Panc1 (cell line): ENCODE results near the gene ATR.

Source experiments
- POLR2AphosphoS5 ChIP-seq: IDR thresholded peaks from 2 replicates; pipeline ENCODE4 v1.6.1; 2012; ENCODE audit warnings: mild to moderate bottlenecking, low read depth, low read length, moderate library complexity
- TCF7L2 ChIP-seq: IDR thresholded peaks from 2 replicates; pipeline ENCODE4 v1.6.1; 2011; ENCODE audit warnings: mild to moderate bottlenecking, low read depth, low read length, inconsistent platforms
- TF ChIP-seq, protein P1 (sequence below): fragments of 450-650 bp; IDR thresholded peaks from 2 replicates; pipeline ENCODE4 v1.5.1; 2017; ENCODE audit warnings: mild to moderate bottlenecking

DNA sequence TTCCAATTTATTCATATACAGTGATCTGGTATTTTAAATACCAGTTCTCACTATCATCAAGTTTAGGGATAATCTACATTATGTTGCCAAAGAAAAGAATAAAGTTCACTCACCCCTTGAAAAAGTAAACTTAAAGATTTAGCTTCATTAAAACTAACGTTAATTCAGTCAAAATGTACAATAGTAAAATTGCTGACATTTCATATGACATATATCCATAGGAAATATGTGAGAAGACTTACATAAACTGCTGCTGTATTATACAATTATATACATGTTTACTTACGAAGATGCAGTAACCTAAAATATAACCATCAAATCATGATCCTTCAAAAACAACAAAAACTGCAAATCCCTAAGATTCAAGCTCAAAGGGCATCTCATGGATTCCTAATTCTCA is 44.0 kb downstream of the ATR start:
- TF ChIP-seq, protein P1, sequence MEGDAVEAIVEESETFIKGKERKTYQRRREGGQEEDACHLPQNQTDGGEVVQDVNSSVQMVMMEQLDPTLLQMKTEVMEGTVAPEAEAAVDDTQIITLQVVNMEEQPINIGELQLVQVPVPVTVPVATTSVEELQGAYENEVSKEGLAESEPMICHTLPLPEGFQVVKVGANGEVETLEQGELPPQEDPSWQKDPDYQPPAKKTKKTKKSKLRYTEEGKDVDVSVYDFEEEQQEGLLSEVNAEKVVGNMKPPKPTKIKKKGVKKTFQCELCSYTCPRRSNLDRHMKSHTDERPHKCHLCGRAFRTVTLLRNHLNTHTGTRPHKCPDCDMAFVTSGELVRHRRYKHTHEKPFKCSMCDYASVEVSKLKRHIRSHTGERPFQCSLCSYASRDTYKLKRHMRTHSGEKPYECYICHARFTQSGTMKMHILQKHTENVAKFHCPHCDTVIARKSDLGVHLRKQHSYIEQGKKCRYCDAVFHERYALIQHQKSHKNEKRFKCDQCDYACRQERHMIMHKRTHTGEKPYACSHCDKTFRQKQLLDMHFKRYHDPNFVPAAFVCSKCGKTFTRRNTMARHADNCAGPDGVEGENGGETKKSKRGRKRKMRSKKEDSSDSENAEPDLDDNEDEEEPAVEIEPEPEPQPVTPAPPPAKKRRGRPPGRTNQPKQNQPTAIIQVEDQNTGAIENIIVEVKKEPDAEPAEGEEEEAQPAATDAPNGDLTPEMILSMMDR = no peak
- TF ChIP-seq POLR2AphosphoS5 (no peak), TCF7L2 (no peak)
